K562 (cell line): Measurements from ENCODE around the gene ADCY4. TPM values are rescaled to one million over a fixed set of nuclear protein-coding genes. Genes with fewer than 3 reads are reported as not detected.

ENCODE experiments used
- ATAC-seq: fragments of 200-7000 bp; cut with Tn5 transposase; 3 replicates; pipeline ENCODE4 v1.9.1; 2020; ENCODE audit warnings: moderate library complexity
- BruUV-seq: library from RNA; stranded (reverse); fragments of 400-500 nt; replicated peaks from 2 replicates; lab custom pipeline; 2021; lab: Mats Ljungman, UMichigan
- CTCF ChIA-PET: fragments of 300-600 bp; formaldehyde crosslinking; extraction: SDS; loops from one replicate; lab custom pipeline; 2021; ENCODE audit warnings: low intra/inter-chr PET ratio; lab: Yijun Ruan, JAX
- POLR2A ChIA-PET: fragments of 300-600, 350-650 bp; sonication (Branson Sonifier 250); formaldehyde crosslinking; extraction: SDS; loops from one replicate; lab custom pipeline; 2021; ENCODE audit warnings: antibody characterized with exemption, inconsistent platforms; lab: Yijun Ruan, JAX
- DNase-seq, 4 experiments: peaks; one replicate each; pipeline versions ENCODE4 v3.0.0 to v3.0.0-alpha.2; 2011 to 2018; ENCODE audit warnings: low spot score in 3 of 4, mixed read lengths in 3 of 4; ENCODE audit errors: extremely low read depth in 1 of 4
- FAIRE-seq: peaks from 2 replicates; lab custom pipeline; 2011; peaks lifted over from hg19 to GRCh38; lab: Jason Lieb, UNC
- H2AFZ ChIP-seq: 2 replicates; pipeline ENCODE4 v1.6.0; 2011; ENCODE audit warnings: low read depth, low read length, control low read depth, inconsistent platforms
- H3K27ac ChIP-seq: fragments of 200-600 bp; 3 replicates; pipeline ENCODE4 v1.8.0; 2011; ENCODE audit warnings: low read depth, mild to moderate bottlenecking, control low read depth, inconsistent platforms, low read length, moderate library complexity, mixed read lengths; ENCODE audit errors: extremely low read depth
- H3K27me3 ChIP-seq, 2 experiments: fragments of 300-600 bp in 1 of 2; 2 replicates in 1 of 2; 3 replicates in 1 of 2; pipeline versions ENCODE4 v1.6.0 to v1.8.0; 2011; ENCODE audit warnings: inconsistent platforms in 2 of 2, low read length in 2 of 2, mild to moderate bottlenecking in 1 of 2, mixed read lengths in 1 of 2, moderate library complexity in 1 of 2; ENCODE audit not compliant: control insufficient read depth in 2 of 2, insufficient read depth in 2 of 2
- H3K36me3 ChIP-seq: fragments of 300-600 bp; 3 replicates; pipeline ENCODE4 v1.8.0; 2011; ENCODE audit warnings: mild to moderate bottlenecking, low read length, inconsistent platforms; ENCODE audit not compliant: control insufficient read depth, insufficient read depth
- H3K4me1 ChIP-seq, 2 experiments: fragments of 200-600 bp in 1 of 2; replicated peaks in 1 of 2; 2 replicates in 1 of 2; 3 replicates in 1 of 2; pipeline versions ENCODE4 v1.5.1 to v1.8.0; 2011; ENCODE audit warnings: inconsistent platforms in 2 of 2, low read length in 2 of 2, mild to moderate bottlenecking in 1 of 2, mixed read lengths in 1 of 2, moderate library complexity in 1 of 2; ENCODE audit not compliant: control insufficient read depth in 2 of 2, insufficient read depth in 2 of 2
- H3K4me2 ChIP-seq: 2 replicates; pipeline ENCODE4 v1.6.1; 2011; ENCODE audit warnings: low read length, control low read depth, inconsistent platforms, mixed read lengths; ENCODE audit not compliant: insufficient read depth
- H3K4me3 ChIP-seq: fragments of 200-600 bp; sonication (generic), shearing (Covaris generic); 2 replicates; pipeline ENCODE4 v1.5.1; 2016; ENCODE audit warnings: control low read depth, inconsistent platforms
- H3K79me2 ChIP-seq: fragments of 200-600 bp; 3 replicates; pipeline ENCODE4 v1.8.0; 2011; ENCODE audit warnings: low read length, inconsistent platforms; ENCODE audit not compliant: control insufficient read depth, insufficient read depth
- H3K9ac ChIP-seq, 2 experiments: 2 replicates each; pipeline versions ENCODE4 v1.6.0 to v1.6.1; 2011; ENCODE audit warnings: low read depth in 2 of 2, low read length in 2 of 2, control low read depth in 1 of 2, inconsistent platforms in 1 of 2, mild to moderate bottlenecking in 1 of 2, mixed read lengths in 1 of 2; ENCODE audit not compliant: insufficient read depth in 1 of 2
- H3K9me1 ChIP-seq: one replicate; pipeline ENCODE4 v1.6.0; 2011; ENCODE audit warnings: inconsistent platforms, mild to moderate bottlenecking, low read length, moderate library complexity; ENCODE audit not compliant: control insufficient read depth, insufficient read depth
- H3K9me3 ChIP-seq: replicated peaks from 2 replicates; pipeline ENCODE4 v1.5.1; 2011; ENCODE audit warnings: low read depth, low read length, inconsistent platforms; ENCODE audit not compliant: control insufficient read depth, insufficient read depth
- H4K20me1 ChIP-seq: replicated peaks from 2 replicates; pipeline ENCODE4 v1.6.1; 2011; ENCODE audit warnings: low read length, inconsistent platforms, mixed read lengths; ENCODE audit not compliant: control insufficient read depth, insufficient read depth
- CLOCK ChIP-seq: fragments of 250-450 bp; sonication (Bioruptor Pico); IDR thresholded peaks from 2 replicates; pipeline ENCODE4 v1.4.0; 2020; ENCODE audit warnings: mild to moderate bottlenecking, moderate library complexity, borderline replicate concordance
- CTCFL ChIP-seq: IDR thresholded peaks from 2 replicates; pipeline ENCODE4 v1.6.1; 2011; ENCODE audit warnings: borderline replicate concordance, low read depth, mild to moderate bottlenecking, moderate library complexity, low read length; ENCODE audit not compliant: insufficient read depth, poor library complexity, severe bottlenecking
- DMBX1 ChIP-seq: fragments of 250-450 bp; sonication (Bioruptor Pico); IDR thresholded peaks from 2 replicates; pipeline ENCODE4 v1.8.0; 2022; ENCODE audit warnings: inconsistent platforms, mild to moderate bottlenecking, moderate library complexity, borderline replicate concordance
- GTF2F1 ChIP-seq: IDR thresholded peaks from 2 replicates; pipeline ENCODE4 v1.6.1; 2011; ENCODE audit warnings: low read depth, low read length, improper control_type of control experiment
- MAZ ChIP-seq, 2 experiments: fragments of 450-650 bp in 1 of 2; sonication (generic) in 1 of 2; formaldehyde crosslinking; IDR thresholded peaks in 1 of 2; conservative IDR thresholded peaks in 1 of 2; 2 replicates each; pipeline versions ENCODE4 v1.4.0 to v1.5.0; 2020; ENCODE audit warnings: mild to moderate bottlenecking in 1 of 2, missing genetic modification reagents in 1 of 2
- NR2C2 ChIP-seq, 2 experiments: fragments of 200-800 bp in 1 of 2; sonication (Bioruptor generic) in 1 of 2; sonication (generic) in 1 of 2; formaldehyde crosslinking in 1 of 2; IDR thresholded peaks; 2 replicates each; pipeline versions ENCODE4 v1.6.1 to v1.8.0; 2016 to 2022; ENCODE audit warnings: mild to moderate bottlenecking in 1 of 2, missing compliant biosample characterization in 1 of 2, missing genetic modification characterization in 1 of 2, missing genetic modification reagents in 1 of 2
- RBM14 ChIP-seq: fragments of 200-400 bp; formaldehyde crosslinking; IDR thresholded peaks from 2 replicates; pipeline ENCODE4 v1.6.1; 2018; ENCODE audit warnings: low read depth, mild to moderate bottlenecking, low read length, moderate library complexity, borderline replicate concordance; ENCODE audit not compliant: insufficient read depth
- RBM22 ChIP-seq: fragments of 200-400 bp; formaldehyde crosslinking; IDR thresholded peaks from 2 replicates; pipeline ENCODE4 v1.6.1; 2018; ENCODE audit warnings: low read length, low read depth; ENCODE audit not compliant: poor library complexity, severe bottlenecking
- RFX1 ChIP-seq: fragments of 450-650 bp; IDR thresholded peaks from 2 replicates; pipeline ENCODE4 v1.6.1; 2016; ENCODE audit warnings: mild to moderate bottlenecking, moderate library complexity
- ZBTB34 ChIP-seq: fragments of 250-450 bp; sonication (Bioruptor Pico); IDR thresholded peaks from 2 replicates; pipeline ENCODE4 v1.8.0; 2021; ENCODE audit warnings: mild to moderate bottlenecking, moderate library complexity
- ZNF217 ChIP-seq: sonication (generic); formaldehyde crosslinking; IDR thresholded peaks from 2 replicates; pipeline ENCODE4 v1.8.0; 2022; ENCODE audit warnings: mild to moderate bottlenecking, missing genetic modification reagents
- WGBS: fragments of 100-300 bp; shearing (Covaris generic); methylation state at CpG from one replicate; pipeline ENCODE4 v1.1.6; 2016; ENCODE audit warnings: low coverage, mixed read lengths; ENCODE audit not compliant: insufficient coverage; ENCODE audit errors: missing lambda C conversion rate; 5-methylcytosine and 5-hydroxymethylcytosine counted together
- in situ Hi-C: fragments of 300-500 bp; cut with MboI; formaldehyde crosslinking; loops from 4 replicates; pipeline ENCODE4 v1.15.0; 2018; ENCODE audit warnings: inconsistent platforms, mixed read lengths
- intact Hi-C: fragments of 100-400 bp; cut with micrococcal nuclease; formaldehyde crosslinking; loops from 2 replicates; pipeline ENCODE4 v1.14.2; 2022
- polyA plus RNA-seq, 8 experiments: library from polyadenylated mRNA; depleted of rRNA in 4 of 8; stranded (reverse) in 5 of 8; unstranded in 3 of 8; fragments of >200 nt; fragmentation: Nextera tagmentation in 2 of 8; fragmentation: Illumina TruSeq in 1 of 8; extraction: Ambion mirVana in 2 of 8; extraction: Trizol in 1 of 8; gene quantifications; 2 replicates each; pipeline versions ENCODE4 v1.2.1 to v1.2.3, GENCODE V29; 2011 to 2014; ENCODE audit warnings: inconsistent platforms in 1 of 8, missing spikeins in 1 of 8
- total RNA-seq, 7 experiments: library from RNA; depleted of rRNA in 6 of 7; stranded (reverse); fragments of >200 nt in 6 of 7; fragmentation: Illumina TruSeq in 2 of 7; extraction: Trizol in 2 of 7; gene quantifications; 2 replicates each; pipeline versions ENCODE4 v1.2.1 to v1.2.3, GENCODE V29; 2011 to 2021; ENCODE audit warnings: low replicate concordance in 1 of 7

ADCY4 gene
- total and polyA plus RNA-seq, 9 of the 15 experiments (the other 6 are each of a cell fraction or from before 2014, with no cell fraction given) = 0.04 to 0.31 (median 0.15) TPM; not detected in 2

- Histone ChIP-seq H3K9me3 (no peaks in the 10 kb centered on the region), H3K27ac (peak overlapping the region; percentile 71; the same call in 2 of the 3 replicates), H2AFZ (peak overlapping the region; percentile 83), H3K9ac (peak overlapping the region; percentile 11 to 38; a peak in 3 of 4 replicates), H3K4me3 (no peak overlapping the region), H3K36me3 (peaks cover 5% of the 10 kb centered on the region; the same call in 1 of the 3 replicates), H4K20me1 (no peaks in the 10 kb centered on the region), H3K79me2 (no peaks in the 10 kb centered on the region), H3K4me2 (peak overlapping the region; percentile 60), H3K9me1 (no peaks in the 10 kb centered on the region), H3K27me3 (no peaks in the 10 kb centered on the region), H3K4me1 (peaks cover 20 to 30% of the 10 kb centered on the region in 2 experiments)
- in situ Hi-C loops (no loop called here), intact Hi-C loops (no loop called here)
- DNase-seq (peak; percentile 58 to 69 (median 62)), FAIRE-seq (no peak), ATAC-seq (peak; percentile 84)
- ChIA-PET POLR2A (interaction anchor here (0.6 to 1.2 kb wide), 9 partner anchors 9 to 214 kb away, joined by 3 to 6 read pairs (median 3); partner anchors contain the start of genes DHRS1 and NOP9), CTCF (no interaction called here)
- WGBS = 34% methylated on average over 28 of the region's 70 CpGs
- BruUV-seq = no TSS peak
- TF ChIP-seq NR2C2 (CRISPR knock-in tag; IDR thresholded peaks at IDR 0.05) = peak; percentile 90
- peak; percentile 89 for TF ChIP-seq NR2C2 (tag; IDR thresholded peaks at IDR 0.05)
- peak; percentile 73 for TF ChIP-seq DMBX1 (CRISPR knock-in tag)
- TF ChIP-seq ZBTB34 = no peak
- TF ChIP-seq RBM22 = no peak
- TF ChIP-seq RBM14 = no peak
- peak in 1 of 2 experiments; percentile 42; a peak in 1 of 4 replicates for TF ChIP-seq MAZ (CRISPR knock-in tag; conservative IDR thresholded peaks at IDR 0.05 in 1 of 2, IDR thresholded peaks at IDR 0.05 in 1 of 2)
- no peak for TF ChIP-seq CLOCK
- TF ChIP-seq GTF2F1 = no peak
- peak; percentile 15 for TF ChIP-seq CTCFL
- no peak for TF ChIP-seq ZNF217
- no peak for TF ChIP-seq RFX1
Measured at GRCh38 chr14:24315807-24316596, 18.9 kb downstream of the ADCY4 start.
